Osteoblast (primary cell): ENCODE data around the gene PLLP. TPM values are rescaled to one million over a fixed set of nuclear protein-coding genes. Genes with fewer than 3 reads are reported as not detected.
"Not testable (repeated sequence)": the region's sequence is repeated elsewhere in the genome, so short reads cannot be mapped to it uniquely, and the experiment has no call there.

Experiments used
- DNase-seq: peaks from one replicate; pipeline ENCODE4 v3.0.0; 2011; ENCODE audit warnings: low spot score, mixed read lengths; ENCODE audit not compliant: insufficient read length; ENCODE audit errors: missing footprints
- H2AFZ ChIP-seq: 2 replicates; pipeline ENCODE4 v1.6.0; 2011; ENCODE audit warnings: mild to moderate bottlenecking, low read length
- H3K27ac ChIP-seq: 2 replicates; pipeline ENCODE4 v1.5.1; 2011; ENCODE audit warnings: mild to moderate bottlenecking, low read depth, low read length, moderate library complexity
- H3K27me3 ChIP-seq: 2 replicates; pipeline ENCODE4 v1.6.0; 2012; ENCODE audit warnings: mild to moderate bottlenecking, control low read depth, inconsistent platforms, low read length, moderate library complexity; ENCODE audit not compliant: insufficient read depth
- H3K36me3 ChIP-seq: 2 replicates; pipeline ENCODE4 v1.5.1; 2011; ENCODE audit warnings: mild to moderate bottlenecking, low read length, control low read depth, moderate library complexity; ENCODE audit not compliant: insufficient read depth
- H3K4me1 ChIP-seq: 2 replicates; pipeline ENCODE4 v1.5.1; 2011; ENCODE audit warnings: mild to moderate bottlenecking, low read length, control low read depth, moderate library complexity; ENCODE audit not compliant: insufficient read depth
- H3K4me2 ChIP-seq: 2 replicates; pipeline ENCODE4 v1.6.0; 2011; ENCODE audit warnings: mild to moderate bottlenecking, low read length; ENCODE audit not compliant: insufficient read depth
- H3K4me3 ChIP-seq: fragments of 200-600 bp; sonication (generic); 3 replicates; pipeline ENCODE4 v1.5.1; 2012; ENCODE audit warnings: mild to moderate bottlenecking, low read length, inconsistent platforms; ENCODE audit not compliant: insufficient read depth
- H3K79me2 ChIP-seq: 2 replicates; pipeline ENCODE4 v1.6.0; 2012; ENCODE audit warnings: mild to moderate bottlenecking, low read length, control low read depth, inconsistent platforms; ENCODE audit not compliant: insufficient read depth
- H3K9me3 ChIP-seq: 2 replicates; pipeline ENCODE4 v1.5.1; 2011; ENCODE audit warnings: low read depth, low read length, control low read depth
- H4K20me1 ChIP-seq: 2 replicates; pipeline ENCODE4 v1.6.0; 2012; ENCODE audit warnings: mild to moderate bottlenecking, low read length, control low read depth; ENCODE audit not compliant: insufficient read depth
- total RNA-seq: library from RNA; depleted of rRNA; stranded (reverse); fragments of >200 nt; gene quantifications from 2 replicates; pipeline ENCODE4 v1.2.3, GENCODE V29; 2012
- TF ChIP-seq, protein P1 (sequence below): IDR thresholded peaks from 2 replicates; pipeline ENCODE4 v1.5.1; 2011; ENCODE audit warnings: mild to moderate bottlenecking, low read depth, low read length, moderate library complexity; ENCODE audit errors: extremely low read depth

The PLLP gene
- total RNA-seq, 1 donor: under 0.01 TPM

DNA sequence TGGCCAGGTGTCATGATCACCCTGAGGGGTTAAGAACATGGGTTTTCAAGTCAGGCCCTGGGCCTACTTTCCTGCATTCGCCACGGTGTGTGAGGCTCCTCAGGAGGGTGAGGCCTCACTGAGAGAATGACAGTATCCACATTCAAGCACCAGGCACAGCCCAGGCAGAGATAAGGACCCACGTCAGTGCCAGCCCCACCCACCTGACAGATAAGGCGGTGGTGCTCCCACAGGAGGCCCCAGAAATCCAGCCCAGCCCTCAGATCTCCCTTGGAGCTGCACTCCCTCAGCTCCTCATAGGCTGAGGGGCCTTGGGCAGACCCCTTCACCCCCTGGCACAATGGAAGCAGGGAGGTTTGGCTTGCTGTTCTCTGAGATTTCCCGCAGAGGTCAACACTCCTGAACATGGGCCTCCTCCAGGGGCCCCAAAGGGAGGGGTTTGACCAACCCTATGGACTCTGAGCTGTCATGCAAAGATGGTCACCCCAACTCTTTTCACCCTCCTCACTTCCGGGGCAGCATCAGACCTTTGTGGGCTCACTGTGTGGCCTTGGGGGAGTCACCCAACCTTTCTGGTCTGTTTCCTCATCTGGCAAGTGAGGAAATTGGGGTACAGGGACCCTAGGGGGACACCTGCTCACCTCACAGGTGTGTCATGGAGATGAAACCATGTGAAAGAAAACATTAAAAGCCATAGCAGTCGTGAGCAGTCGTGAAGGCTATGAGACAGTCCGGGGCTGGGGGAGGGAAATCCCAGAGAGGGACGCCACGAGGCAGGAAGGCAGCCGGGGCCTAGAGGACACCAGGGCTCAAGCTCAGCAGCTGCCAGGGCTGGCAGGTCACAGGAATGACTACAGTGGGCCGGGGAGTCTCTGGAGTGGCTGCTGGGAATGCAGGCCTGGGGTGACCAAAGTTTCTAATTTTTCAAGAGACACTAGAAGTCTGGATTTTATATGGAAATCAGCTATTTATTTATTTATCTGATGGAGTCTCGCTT is 15.4 kb downstream of the PLLP start:
- peak; percentile 68 for DNase-seq
- Histone ChIP-seq H3K4me3 (no peak overlapping the region), H3K9me3 (no peaks in the 10 kb centered on the region), H3K79me2 (no peaks in the 10 kb centered on the region), H2AFZ (no peak overlapping the region), H3K36me3 (no peaks in the 10 kb centered on the region), H3K27me3 (peaks cover 3% of the 10 kb centered on the region), H3K27ac (no peak overlapping the region), H4K20me1 (no peaks in the 10 kb centered on the region), H3K4me1 (no peaks in the 10 kb centered on the region), H3K4me2 (no peak overlapping the region)
- TF ChIP-seq, protein P1, sequence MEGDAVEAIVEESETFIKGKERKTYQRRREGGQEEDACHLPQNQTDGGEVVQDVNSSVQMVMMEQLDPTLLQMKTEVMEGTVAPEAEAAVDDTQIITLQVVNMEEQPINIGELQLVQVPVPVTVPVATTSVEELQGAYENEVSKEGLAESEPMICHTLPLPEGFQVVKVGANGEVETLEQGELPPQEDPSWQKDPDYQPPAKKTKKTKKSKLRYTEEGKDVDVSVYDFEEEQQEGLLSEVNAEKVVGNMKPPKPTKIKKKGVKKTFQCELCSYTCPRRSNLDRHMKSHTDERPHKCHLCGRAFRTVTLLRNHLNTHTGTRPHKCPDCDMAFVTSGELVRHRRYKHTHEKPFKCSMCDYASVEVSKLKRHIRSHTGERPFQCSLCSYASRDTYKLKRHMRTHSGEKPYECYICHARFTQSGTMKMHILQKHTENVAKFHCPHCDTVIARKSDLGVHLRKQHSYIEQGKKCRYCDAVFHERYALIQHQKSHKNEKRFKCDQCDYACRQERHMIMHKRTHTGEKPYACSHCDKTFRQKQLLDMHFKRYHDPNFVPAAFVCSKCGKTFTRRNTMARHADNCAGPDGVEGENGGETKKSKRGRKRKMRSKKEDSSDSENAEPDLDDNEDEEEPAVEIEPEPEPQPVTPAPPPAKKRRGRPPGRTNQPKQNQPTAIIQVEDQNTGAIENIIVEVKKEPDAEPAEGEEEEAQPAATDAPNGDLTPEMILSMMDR: no peak

DNA sequence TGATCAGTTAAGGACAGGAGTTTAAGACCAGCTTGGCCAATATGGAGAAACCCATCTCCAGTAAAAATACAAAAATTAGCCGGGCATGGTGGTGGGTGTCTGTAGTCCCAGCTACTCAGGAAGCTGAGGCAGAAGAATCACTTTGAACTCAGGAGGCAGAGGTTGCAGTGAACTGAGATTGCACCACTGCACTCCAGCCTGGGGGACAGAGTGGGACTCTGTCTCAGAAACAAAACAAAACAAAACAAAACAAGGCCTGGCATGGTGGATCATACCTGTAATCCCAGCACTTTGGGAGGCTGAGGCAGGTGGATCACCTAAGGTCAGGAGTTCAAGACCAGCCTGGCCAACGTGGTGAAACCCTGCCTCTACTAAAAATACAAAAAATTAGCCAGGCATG is 17.1 kb downstream of the PLLP start:
- not testable (repeated sequence) for H3K27me3 ChIP-seq, DNase-seq, H3K79me2 ChIP-seq, H3K9me3 ChIP-seq, H3K27ac ChIP-seq, H4K20me1 ChIP-seq, H3K4me3 ChIP-seq, H3K36me3 ChIP-seq, H3K4me2 ChIP-seq, H2AFZ ChIP-seq, H3K4me1 ChIP-seq

DNA sequence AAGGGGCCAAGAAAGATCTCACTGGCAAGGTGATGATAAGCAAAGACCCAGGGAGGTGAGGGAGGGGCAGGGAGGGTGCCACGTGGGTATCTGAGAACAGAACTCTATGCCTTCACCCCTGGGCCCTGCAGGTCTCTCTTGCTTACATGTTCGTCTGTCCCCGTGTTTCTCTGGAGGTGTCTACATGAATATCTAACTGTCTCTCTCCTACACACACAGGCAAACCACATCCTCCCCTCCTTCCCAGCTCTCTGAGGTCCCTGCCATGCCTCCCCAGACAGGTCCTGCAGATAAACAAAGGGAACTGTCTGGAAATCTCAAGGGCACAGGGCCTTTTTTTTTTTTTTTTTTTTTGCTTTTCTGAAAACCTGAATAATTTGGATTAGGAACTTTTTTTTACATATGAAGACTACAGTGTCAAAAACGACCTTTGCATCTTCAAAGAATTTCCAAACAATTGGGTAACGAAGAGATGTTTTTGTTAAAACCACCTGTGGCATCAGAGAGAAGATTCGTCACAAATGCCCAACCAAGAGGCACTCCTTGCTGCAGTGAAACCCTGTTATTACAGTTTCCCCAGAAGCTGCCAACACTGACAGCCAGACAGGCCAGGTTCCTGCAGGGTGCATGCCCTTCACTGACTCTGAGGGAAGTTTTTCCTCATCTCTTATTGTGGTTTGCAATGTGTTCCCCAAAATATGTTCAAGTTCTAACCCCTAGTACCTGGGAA is 17.8 kb downstream of the PLLP start:
- H2AFZ ChIP-seq: no peak overlapping the region
- H3K9me3 ChIP-seq: no peaks in the 10 kb centered on the region
- no peaks in the 10 kb centered on the region for H3K36me3 ChIP-seq
- DNase-seq: peak; percentile 59
- H3K4me3 ChIP-seq: no peak overlapping the region
- H3K4me1 ChIP-seq: no peaks in the 10 kb centered on the region
- H3K27me3 ChIP-seq: peaks cover 3% of the 10 kb centered on the region
- TF ChIP-seq, protein P1: no peak
- no peaks in the 10 kb centered on the region for H4K20me1 ChIP-seq
- no peak overlapping the region for H3K27ac ChIP-seq
- no peaks in the 10 kb centered on the region for H3K79me2 ChIP-seq
- H3K4me2 ChIP-seq: no peak overlapping the region

DNA sequence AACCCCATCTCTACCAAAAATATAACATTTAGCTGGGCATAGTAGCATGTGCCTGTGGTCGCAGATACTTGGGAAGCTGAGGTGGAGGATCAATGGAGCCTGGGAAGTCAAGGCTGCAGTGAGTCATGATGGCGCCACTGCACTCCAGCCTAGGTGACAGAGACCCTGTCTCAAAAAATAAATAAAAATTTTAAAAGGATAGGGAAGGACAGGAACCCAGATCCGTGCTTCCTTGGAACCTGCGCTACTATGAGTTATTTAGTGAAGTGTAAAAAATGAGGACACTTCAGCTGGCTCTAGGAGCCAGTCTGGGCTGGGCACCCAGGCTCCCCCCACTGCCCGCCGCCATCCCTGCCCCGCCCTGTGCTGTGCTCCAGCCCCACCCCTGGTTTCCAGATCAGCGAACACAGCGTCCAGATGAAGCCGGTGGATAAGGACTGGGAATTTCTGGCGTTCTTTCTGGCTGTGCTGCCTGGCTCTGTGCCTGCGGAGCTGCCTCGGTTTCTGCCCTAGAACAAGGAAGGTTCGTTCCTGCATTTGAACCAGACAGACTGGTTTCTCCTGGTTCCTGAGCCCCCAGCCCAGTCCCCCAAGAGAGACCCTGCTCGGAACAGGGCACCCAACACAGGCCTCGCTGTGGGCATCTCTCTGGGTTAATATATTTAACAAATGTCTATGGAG is 18.5 kb downstream of the PLLP start:
- H3K27ac ChIP-seq: no peak overlapping the region

More for the DNA sequence above, 18.5 kb downstream of the PLLP start:
- no peak overlapping the region for H3K4me3 ChIP-seq
- no peaks in the 10 kb centered on the region for H3K36me3 ChIP-seq
- no peak overlapping the region for H2AFZ ChIP-seq
- no peaks in the 10 kb centered on the region for H3K4me1 ChIP-seq
- H3K79me2 ChIP-seq: no peaks in the 10 kb centered on the region
- no peak overlapping the region for H3K4me2 ChIP-seq
- H3K9me3 ChIP-seq: no peaks in the 10 kb centered on the region
- TF ChIP-seq, protein P1: no peak
- no peaks in the 10 kb centered on the region for H4K20me1 ChIP-seq
- peak; percentile 19 for DNase-seq
- peaks cover 3% of the 10 kb centered on the region for H3K27me3 ChIP-seq
